ENCODE results near the gene EPHA4.

- TF ChIP-seq GATA2 (IDR thresholded peaks at IDR 0.05; ENCODE audit: low read depth, low read length), result no peak
- TF ChIP-seq GATA3 (IDR thresholded peaks at IDR 0.05; ENCODE audit: low read depth, low read length), result no peak
These were observed 58.9 kb downstream of the EPHA4 start for GRCh38 chr2:221513232-221513631.
